Measurements from ENCODE around the gene NMRK2.

Gene NMRK2

DNA sequence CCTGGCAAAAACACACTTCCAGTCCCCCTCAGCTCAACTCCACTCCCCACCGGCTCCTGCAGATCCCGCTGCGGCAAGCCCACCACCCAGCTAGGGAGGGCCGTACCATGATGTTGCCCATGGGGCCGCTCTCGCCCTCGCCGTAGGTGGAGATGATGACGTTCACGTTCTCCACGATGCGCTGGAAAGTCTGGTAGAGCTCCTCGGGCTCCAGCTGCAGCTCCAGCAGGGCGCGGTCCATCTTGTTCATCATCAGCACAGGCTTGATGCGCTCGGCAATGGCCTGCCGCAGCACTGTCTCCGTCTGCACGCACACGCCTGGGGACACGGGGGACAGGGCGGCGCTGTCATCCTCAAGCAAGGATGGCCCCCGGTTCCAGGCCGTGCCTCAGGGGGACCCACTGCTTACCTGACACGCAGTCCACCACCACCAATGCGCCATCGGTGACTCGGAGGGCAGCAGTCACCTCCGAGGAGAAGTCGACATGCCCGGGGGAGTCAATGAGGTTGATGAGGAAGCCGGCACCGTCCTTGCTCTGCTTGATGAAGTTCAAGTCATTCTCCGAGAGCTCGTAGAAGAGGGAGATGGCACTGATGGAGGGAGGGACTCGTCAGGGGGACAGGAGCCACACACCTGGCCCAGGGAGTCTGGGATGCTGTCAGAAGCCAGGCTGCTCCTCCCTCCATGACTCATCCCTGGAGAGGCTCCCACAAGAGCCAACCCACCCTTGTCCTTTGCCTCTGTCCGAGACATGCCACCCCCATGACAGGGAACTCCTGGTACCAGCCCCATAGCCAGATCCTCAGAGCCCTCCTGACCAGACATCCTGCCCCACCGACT lies 50.1 kb downstream of the NMRK2 start:
- DNase-seq, result peak; percentile 48

DNA sequence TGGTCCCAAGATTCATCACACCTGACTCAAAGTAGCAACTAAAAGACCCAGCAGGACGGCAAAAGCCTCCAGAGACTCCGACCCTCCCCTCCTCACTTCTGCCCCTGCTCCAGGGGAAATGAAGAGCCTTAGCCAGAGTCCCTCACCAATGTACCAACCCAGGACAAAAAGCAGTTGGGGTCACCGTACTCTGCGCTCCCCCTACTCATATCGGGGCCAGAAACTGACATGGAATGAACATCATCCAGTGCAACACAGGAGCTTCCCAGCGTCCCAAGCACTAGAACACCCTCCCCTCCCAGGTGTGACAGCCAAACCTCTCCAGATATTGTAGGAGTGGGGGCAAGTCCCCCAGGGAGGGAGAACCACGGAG lies 50.7 kb downstream of the NMRK2 start:
- DNase-seq, result no peak

DNA sequence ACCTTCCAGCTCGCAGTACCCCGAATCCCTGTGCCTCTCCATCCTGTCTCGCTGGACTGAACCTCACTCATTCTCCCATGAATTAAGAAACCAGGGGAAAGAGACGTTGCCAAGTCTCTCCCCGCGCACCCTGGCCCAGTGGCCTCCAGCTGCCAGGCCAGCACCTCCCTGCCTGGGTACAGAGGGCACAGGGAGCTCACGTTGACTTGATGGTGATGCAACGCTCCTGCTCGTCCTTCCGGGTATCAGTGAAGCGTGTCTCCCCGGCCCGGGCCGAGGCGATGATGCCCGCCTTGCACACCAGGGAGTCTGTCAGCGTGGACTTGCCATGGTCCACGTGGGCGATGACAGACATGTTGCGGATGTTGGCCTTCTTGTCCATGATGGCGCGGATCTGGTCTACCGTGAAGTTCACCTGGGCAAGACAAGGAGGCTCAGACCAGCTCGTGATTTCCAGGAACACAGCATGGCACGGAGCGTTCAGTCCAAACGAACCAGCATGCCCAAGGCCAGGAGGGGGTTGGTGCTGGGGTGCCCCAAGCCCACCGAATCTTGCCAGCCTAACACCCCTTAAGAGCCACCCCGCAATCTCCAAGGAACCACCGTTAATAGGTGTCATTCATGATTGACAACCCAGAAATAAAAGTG lies 51.2 kb downstream of the NMRK2 start:
- DNase-seq, result peak; percentile 45

DNA sequence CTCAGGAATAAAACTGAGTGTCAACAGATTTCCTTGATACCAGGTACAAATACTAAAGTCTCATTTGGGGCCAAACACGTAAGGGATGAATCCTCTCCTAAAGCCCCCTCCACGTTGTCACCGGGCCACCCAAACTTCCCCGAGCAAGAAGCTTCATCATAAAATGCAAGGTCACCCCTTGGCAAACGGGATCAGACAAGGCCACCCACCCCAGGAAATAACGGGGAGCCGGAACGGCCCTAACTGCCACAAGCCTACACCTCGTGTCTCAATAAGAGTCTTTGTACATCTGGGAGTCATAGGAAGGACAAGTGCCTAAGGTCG lies 51.7 kb downstream of the NMRK2 start:
- DNase-seq, result no peak

DNA sequence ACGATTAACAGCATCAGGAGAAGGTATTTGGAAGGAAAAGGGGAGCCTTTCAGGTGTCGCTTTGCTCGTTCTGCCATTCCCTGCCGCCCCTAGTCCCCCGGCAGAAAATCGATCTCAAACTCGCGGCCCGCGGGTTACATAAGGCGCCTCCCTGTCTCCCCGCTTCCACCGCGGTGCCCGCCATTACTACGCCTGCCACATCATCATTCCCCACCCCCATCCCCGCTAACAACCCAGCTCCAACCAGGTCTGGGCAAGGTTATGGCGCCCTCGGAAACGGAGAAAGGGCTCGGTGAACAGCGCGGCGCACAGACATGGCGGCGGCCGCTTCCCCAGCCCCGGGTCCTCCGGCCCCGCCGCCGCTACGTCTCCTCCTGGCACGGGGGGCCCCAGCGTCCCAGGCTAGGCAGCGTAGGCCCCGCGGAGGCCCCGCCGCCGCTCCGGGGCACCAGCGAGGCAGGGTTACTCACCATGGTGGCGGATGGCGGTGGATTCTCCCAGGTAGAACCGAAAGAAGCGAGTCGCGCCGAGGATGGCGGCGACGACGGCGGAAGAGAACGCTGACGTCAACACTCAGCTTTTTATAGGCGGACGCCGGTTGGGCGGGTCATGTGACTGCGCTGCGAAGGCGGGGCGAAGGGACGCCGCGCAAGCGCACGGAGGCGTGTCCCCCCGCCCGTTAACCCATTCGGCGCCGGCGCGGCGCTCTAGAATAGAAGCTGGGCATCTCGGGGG lies 52.2 kb downstream of the NMRK2 start, which contains the start of gene EEF2:
Gene EEF2 (minus strand): TSS at position 556 of the 735 bp plus-strand sequence. CDS start 83 bp downstream, at position 473.
- peak; percentile 88 for DNase-seq

DNA sequence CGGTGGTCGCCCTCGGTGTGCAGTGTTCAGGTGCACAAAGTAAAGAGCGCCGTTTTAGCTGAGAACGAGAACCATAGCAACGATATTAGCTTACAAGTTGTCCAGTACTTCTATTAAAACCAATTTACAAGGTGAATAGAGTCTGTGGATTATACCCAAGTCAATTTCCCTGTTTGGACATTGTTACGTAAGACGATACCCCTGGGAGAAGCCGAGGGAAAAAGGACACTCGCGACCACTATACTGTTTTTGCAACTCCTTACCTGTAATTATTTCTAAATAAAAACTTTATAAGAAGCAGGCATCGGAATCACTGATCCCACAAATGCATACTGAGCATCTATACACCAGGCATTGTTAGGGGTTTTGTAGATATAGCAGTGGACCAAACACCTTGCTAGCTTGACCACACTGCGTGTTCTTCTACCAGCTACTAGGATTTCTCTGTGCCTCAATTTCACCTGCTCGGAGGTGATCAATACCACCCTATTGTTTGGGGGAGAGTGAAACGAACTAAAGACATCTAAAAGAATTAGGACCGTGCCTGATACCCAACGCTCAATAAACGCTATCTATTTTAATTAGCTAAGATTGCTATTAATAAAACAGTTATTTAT lies 52.9 kb downstream of the NMRK2 start:
- DNase-seq, result no peak

DNA sequence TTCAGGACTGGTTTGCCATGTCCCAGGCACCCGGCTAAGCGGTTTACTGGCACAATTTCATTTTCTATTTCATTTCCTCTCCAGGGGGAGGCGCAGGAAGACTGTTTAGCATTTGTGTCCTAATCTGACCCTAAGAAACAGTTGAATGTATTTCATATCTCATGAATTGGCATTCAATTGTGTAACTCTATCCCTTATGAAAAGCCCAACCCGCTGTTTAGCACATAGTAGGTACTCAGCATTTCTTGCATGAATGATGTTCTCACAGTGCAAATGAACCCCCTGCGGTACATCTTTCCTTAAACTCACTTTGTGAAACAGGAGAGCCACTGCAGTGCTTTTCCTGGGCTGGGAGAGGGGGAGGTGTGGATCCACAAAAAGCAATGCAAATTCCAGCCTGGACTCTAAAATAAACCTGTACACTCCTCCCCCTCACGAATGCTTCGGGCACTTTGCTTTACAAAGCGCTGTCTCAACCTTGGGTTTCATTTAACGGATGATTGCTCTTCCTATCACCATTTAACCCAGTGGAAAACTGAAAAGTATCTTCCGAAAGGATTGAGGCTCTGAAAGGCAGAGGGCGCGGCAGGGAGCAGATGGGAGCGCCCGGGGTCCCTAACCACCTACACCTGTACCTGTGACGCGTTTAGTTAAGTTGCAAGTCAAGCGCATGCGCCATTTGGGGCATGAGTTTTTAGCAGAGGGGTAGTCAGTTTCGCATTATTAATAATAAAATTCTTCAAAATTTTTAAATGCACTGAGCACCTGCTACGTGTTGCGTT lies 53.6 kb downstream of the NMRK2 start:
- peak; percentile 87 for DNase-seq

DNA sequence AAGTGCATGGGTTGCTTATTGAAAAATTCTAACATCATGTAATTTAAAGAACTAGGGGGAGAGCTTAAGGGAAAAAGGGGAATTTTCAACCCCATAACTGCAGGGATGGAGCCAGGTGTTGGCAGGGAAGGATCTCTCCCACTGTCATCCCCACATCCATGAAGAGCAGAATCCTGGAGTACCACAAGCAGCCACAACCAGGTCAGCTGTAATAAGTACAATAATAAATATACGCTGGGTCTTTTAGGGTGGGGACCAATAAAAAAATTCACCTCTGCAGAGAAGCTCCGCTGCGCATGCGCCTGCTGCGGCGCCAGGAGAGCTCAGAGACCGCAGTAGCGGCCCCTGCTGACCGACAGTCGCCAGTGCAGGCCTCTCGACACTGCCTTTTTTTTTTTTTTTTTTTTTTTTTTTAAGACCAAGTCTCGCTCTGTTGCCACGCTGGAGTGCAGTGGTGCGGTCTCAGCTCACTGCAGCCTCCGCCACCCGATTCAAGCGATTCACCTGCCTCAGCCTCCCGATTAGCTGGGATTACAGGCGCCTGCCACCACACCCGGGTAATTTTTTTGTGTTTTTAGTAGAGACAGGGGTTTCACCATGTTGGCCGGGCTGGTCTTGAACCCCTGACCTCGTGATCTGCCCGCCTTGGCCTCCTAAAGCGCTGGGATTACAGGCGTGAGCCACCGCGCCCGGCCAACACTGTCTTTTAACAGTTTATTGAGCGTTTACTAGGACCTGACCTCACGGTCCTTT lies 54.9 kb downstream of the NMRK2 start:
- DNase-seq, result peak; percentile 59

DNA sequence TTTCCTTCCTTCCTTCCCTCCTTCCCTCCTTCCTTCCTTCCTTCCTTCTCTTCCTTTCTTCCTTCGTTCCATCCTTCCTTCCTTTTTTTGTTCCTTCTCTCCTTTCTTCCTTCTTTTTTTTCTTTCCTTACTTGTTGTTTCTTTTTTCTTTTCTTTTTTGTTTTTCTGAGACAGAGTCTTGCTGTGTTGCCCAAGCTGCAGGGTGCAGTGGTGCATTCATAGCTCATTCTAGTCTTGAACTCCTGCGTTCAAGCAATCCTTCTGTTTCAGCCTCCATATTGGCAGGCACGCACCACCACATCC lies 57.9 kb downstream of the NMRK2 start:
- DNase-seq, result no peak
